ENCODE measurements around the gene EIF3J. TPM values are rescaled to one million over a fixed set of nuclear protein-coding genes. Genes with fewer than 3 reads are reported as not detected.

EIF3J gene
- total and polyA plus RNA-seq, 2 of the 4 experiments (the other 2 are of a cell fraction), result 51.6 to 59.9 TPM

DNA sequence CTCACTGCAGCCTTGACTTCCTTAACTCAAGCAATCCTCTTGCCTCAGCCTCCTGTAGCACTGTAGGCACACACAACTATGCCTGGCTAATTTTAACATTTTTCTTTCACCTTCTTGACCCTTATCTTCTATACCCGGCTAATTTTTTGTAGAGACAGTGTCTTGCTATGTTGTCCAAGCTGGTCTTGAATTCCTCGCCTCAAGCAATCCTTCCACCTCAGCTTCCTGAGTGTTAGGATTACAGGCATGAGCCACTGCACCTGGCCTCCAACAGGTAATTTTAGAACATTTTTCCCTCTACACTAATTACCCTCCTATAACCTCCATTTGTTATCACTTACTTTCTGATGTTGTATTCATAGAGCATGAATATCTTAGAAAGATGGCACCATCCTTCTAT is 66.2 kb downstream of the EIF3J start:
- Histone ChIP-seq H3K4me2 (ENCODE audit: low read depth, low read length) (no peak overlapping the region), H2BK120ac (ENCODE audit: low read depth, low read length) (no peak overlapping the region), H4K91ac (ENCODE audit: insufficient read depth, low read depth, low read length) (no peak overlapping the region), H3K14ac (replicated peaks; ENCODE audit: low read depth, low read length) (no peak overlapping the region), H3K9me1 (ENCODE audit: insufficient read depth, low read length) (peaks cover 6% of the 10 kb centered on the region; the same call in 1 of the 2 replicates), H3K4me1 (ENCODE audit: control insufficient read depth, insufficient read depth, low read length) (peaks cover 6% of the 10 kb centered on the region), H3K23ac (ENCODE audit: low read depth, low read length) (no peak overlapping the region), H3K9me3 (ENCODE audit: control insufficient read depth, insufficient read depth, low read length) (no peaks in the 10 kb centered on the region), H2AK5ac (ENCODE audit: low read depth, low read length) (no peak overlapping the region), H3K79me1 (ENCODE audit: low read depth in 1 of 2, low read length in 2 of 2) (no peaks in the 10 kb centered on the region), H2BK20ac (ENCODE audit: low read depth, low read length) (no peak overlapping the region), H3K4me3 (ENCODE audit: insufficient read depth, low read depth, low read length) (no peak overlapping the region), H4K8ac (ENCODE audit: low read depth in 2 of 2, low read length in 2 of 2) (no peak overlapping the region), H3K27me3 (ENCODE audit: control insufficient read depth, insufficient read depth, low read length) (no peaks in the 10 kb centered on the region), H4K5ac (ENCODE audit: low read depth, low read length) (no peak overlapping the region), H2BK15ac (ENCODE audit: low read depth, low read length) (no peak overlapping the region), H2BK5ac (ENCODE audit: low read depth, low read length, poor library complexity, severe bottlenecking) (no peak overlapping the region), H3K56ac (ENCODE audit: extremely low read depth, insufficient read depth, low read length) (no peak overlapping the region), H2AFZ (replicated peaks; ENCODE audit: low read length, poor library complexity) (no peak overlapping the region), H3K36me3 (ENCODE audit: control insufficient read depth, insufficient read depth, low read length) (peaks cover 29% of the 10 kb centered on the region), H3K4ac (ENCODE audit: low read depth, low read length) (no peak overlapping the region), H4K20me1 (ENCODE audit: insufficient read depth, low read length) (no peaks in the 10 kb centered on the region; the same call in 1 of the 2 replicates), H3K27ac (ENCODE audit: insufficient read depth, low read length) (no peak overlapping the region), H2AK9ac (replicated peaks; ENCODE audit: low read depth, low read length, poor library complexity) (no peak overlapping the region), H3K18ac (ENCODE audit: low read depth, low read length) (no peak overlapping the region), H3K9ac (ENCODE audit: low read depth, low read length) (no peak overlapping the region)
- DNase-seq (no peak), ATAC-seq (ENCODE audit: low read depth) (no peak)
- 83% methylated on average over 1 of the region's 2 CpGs; no CpG with 5 or more reads in 1 of the 2 experiments for WGBS, 2 experiments (ENCODE audit: extremely low coverage in 2 of 2, insufficient read length in 1 of 2)
- ChIA-PET POLR2A (ENCODE audit: unreplicated experiment) (no interaction called here), CTCF (no interaction called here)
- no TSS peak for BruUV-seq (replicated peaks)
- intact Hi-C loops (cut with micrococcal nuclease), result no loop called here
- in situ Hi-C loops (cut with MboI; ENCODE audit: low sequenced_read_pairs), result no loop called here
- dilution Hi-C loops (cut with HindIII; ENCODE audit: low sequenced_read_pairs, unreplicated experiment), result no loop called here
- TF ChIP-seq SMC3 (IDR thresholded peaks at IDR 0.05; ENCODE audit: low read depth, low read length) (no peak), BHLHE40 (IDR thresholded peaks at IDR 0.05; ENCODE audit: low read depth, low read length) (no peak), NFE2L2 (IDR thresholded peaks at IDR 0.05; ENCODE audit: low read depth, low read length) (no peak), MAZ (IDR thresholded peaks at IDR 0.05; ENCODE audit: borderline replicate concordance, low read depth, low read length) (no peak), MXI1 (IDR thresholded peaks at IDR 0.05; ENCODE audit: borderline replicate concordance, low read depth, low read length) (no peak), RFX5 (IDR thresholded peaks at IDR 0.05; ENCODE audit: low read depth, low read length) (no peak), CHD1 (IDR thresholded peaks at IDR 0.05; ENCODE audit: low read depth, low read length) (no peak), RAD21 (IDR thresholded peaks at IDR 0.05; ENCODE audit: low read length) (no peak), FOS (IDR thresholded peaks at IDR 0.05; ENCODE audit: low read depth, low read length) (no peak), RCOR1 (IDR thresholded peaks at IDR 0.05; ENCODE audit: insufficient replicate concordance, low read length) (no peak), MAFK (IDR thresholded peaks at IDR 0.05; ENCODE audit: low read depth, low read length) (no peak), CEBPB (IDR thresholded peaks at IDR 0.05; ENCODE audit: low read depth, low read length) (no peak), POLR2A (IDR thresholded peaks at IDR 0.05; ENCODE audit: low read depth, low read length) (no peak)
- TF ChIP-seq, protein P1, sequence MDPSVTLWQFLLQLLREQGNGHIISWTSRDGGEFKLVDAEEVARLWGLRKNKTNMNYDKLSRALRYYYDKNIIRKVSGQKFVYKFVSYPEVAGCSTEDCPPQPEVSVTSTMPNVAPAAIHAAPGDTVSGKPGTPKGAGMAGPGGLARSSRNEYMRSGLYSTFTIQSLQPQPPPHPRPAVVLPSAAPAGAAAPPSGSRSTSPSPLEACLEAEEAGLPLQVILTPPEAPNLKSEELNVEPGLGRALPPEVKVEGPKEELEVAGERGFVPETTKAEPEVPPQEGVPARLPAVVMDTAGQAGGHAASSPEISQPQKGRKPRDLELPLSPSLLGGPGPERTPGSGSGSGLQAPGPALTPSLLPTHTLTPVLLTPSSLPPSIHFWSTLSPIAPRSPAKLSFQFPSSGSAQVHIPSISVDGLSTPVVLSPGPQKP (IDR thresholded peaks at IDR 0.05; ENCODE audit: borderline replicate concordance, low read depth, low read length), result no peak
- TF ChIP-seq, protein P2, sequence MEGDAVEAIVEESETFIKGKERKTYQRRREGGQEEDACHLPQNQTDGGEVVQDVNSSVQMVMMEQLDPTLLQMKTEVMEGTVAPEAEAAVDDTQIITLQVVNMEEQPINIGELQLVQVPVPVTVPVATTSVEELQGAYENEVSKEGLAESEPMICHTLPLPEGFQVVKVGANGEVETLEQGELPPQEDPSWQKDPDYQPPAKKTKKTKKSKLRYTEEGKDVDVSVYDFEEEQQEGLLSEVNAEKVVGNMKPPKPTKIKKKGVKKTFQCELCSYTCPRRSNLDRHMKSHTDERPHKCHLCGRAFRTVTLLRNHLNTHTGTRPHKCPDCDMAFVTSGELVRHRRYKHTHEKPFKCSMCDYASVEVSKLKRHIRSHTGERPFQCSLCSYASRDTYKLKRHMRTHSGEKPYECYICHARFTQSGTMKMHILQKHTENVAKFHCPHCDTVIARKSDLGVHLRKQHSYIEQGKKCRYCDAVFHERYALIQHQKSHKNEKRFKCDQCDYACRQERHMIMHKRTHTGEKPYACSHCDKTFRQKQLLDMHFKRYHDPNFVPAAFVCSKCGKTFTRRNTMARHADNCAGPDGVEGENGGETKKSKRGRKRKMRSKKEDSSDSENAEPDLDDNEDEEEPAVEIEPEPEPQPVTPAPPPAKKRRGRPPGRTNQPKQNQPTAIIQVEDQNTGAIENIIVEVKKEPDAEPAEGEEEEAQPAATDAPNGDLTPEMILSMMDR (conservative IDR thresholded peaks at IDR 0.05; ENCODE audit: low read depth, low read length), result no peak
- TF ChIP-seq, protein P3, sequence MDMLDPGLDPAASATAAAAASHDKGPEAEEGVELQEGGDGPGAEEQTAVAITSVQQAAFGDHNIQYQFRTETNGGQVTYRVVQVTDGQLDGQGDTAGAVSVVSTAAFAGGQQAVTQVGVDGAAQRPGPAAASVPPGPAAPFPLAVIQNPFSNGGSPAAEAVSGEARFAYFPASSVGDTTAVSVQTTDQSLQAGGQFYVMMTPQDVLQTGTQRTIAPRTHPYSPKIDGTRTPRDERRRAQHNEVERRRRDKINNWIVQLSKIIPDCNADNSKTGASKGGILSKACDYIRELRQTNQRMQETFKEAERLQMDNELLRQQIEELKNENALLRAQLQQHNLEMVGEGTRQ (IDR thresholded peaks at IDR 0.05; ENCODE audit: low read depth, low read length), result no peak
